Mesodermal cell (in vitro differentiated cells): Measurements from ENCODE around the gene RPL7A.

Experiments
- H3K27ac ChIP-seq: 2 replicates; pipeline ENCODE4 v1.7.0; 2013; ENCODE audit warnings: mild to moderate bottlenecking, low read depth, low read length, moderate library complexity; ENCODE audit not compliant: severe bottlenecking
- H3K36me3 ChIP-seq: 2 replicates; pipeline ENCODE4 v1.7.1; 2013; ENCODE audit warnings: mild to moderate bottlenecking, low read length, moderate library complexity; ENCODE audit not compliant: control insufficient read depth, insufficient read depth
- H3K4me1 ChIP-seq: one replicate; pipeline ENCODE4 v1.7.1; 2013; ENCODE audit warnings: mild to moderate bottlenecking, low read length; ENCODE audit not compliant: insufficient read depth, control insufficient read depth, poor library complexity, severe bottlenecking
- H3K4me3 ChIP-seq: 2 replicates; pipeline ENCODE4 v1.7.0; 2013; ENCODE audit warnings: low read length, control low read depth, mild to moderate bottlenecking; ENCODE audit not compliant: insufficient read depth, poor library complexity, severe bottlenecking; ENCODE audit errors: extremely low read depth
- H3K9me3 ChIP-seq: 2 replicates; pipeline ENCODE4 v1.7.1; 2013; ENCODE audit warnings: mild to moderate bottlenecking, low read length, moderate library complexity; ENCODE audit not compliant: control insufficient read depth
- WGBS, 2 experiments: methylation state at CpG; one replicate each; pipeline ENCODE4 v1.1.5; 2013; ENCODE audit warnings: missing lambda C conversion rate in 2 of 2; ENCODE audit not compliant: insufficient coverage in 2 of 2; 5-methylcytosine and 5-hydroxymethylcytosine counted together

RPL7A gene

DNA sequence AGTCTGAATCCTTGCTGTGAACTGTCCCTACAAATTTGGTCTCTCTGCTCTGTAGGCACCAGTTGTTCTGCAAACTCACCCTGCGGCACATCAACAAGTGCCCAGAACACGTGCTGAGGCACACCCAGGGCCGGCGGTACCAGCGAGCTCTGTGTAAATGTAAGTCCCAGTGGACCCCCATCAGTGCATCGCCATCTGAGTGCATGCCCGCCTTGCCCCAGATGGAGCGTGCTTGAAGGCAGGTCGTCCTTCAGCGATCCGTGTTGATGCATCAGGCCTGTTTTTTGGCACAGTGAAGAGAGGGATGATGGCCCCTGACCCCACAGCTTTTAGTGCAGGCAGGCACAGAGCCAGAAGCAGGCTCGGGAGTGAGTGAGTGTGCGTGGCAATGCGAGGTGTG is 9.6 kb downstream of the RPL7A start:
- H3K4me1 ChIP-seq = no peaks in the 10 kb centered on the region
- H3K9me3 ChIP-seq = no peaks in the 10 kb centered on the region
- peaks cover 55% of the 10 kb centered on the region for H3K36me3 ChIP-seq
- 87 to 97% methylated on average over 14 of the region's 14 CpGs for WGBS, 2 experiments
- no peak overlapping the region for H3K27ac ChIP-seq
- H3K4me3 ChIP-seq = peak overlapping the region; percentile 72

DNA sequence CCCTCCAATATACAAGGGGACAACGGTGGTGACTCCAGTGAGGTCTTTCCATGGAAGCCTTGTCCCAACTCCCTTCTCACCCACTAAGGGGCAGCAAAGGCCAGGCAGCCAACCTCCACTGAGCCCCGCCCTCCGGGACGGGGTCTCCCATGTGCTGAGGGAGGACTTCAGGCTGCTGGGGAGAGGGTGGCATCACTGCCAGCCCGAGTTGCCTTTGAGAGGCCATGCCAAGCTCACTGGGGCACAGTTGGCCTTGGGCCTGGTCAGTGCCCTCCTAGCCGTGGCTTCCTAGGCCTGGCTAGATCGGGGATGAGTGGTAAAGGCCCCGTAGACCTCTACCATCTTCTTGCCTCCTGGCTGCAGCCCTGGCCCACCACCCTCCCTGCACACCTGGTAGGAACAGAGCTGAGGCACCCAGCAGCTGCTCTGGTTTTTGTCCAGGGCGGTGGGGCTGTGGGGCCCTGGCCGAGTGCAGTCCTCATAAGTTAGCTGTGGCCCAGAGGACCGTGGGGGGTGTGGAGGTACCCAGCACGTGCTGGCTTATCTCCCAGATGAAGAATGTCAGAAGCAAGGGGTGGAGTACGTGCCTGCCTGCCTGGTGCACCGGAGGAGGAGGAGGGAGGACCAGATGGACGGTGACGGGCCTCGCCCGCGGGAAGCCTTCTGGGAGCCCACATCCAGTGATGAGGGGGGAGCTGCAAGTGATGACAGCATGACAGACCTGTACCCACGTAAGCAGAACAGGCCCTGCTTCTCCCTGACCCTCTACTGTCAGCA is 11.6 kb downstream of the RPL7A start:
- Histone ChIP-seq H3K4me3 (no peak overlapping the region), H3K36me3 (peaks cover 66% of the 10 kb centered on the region), H3K27ac (peak overlapping the region; percentile 29), H3K4me1 (no peaks in the 10 kb centered on the region), H3K9me3 (no peaks in the 10 kb centered on the region)
- 83 to 89% methylated on average over 11 to 15 of the region's 20 CpGs for WGBS, 2 experiments

DNA sequence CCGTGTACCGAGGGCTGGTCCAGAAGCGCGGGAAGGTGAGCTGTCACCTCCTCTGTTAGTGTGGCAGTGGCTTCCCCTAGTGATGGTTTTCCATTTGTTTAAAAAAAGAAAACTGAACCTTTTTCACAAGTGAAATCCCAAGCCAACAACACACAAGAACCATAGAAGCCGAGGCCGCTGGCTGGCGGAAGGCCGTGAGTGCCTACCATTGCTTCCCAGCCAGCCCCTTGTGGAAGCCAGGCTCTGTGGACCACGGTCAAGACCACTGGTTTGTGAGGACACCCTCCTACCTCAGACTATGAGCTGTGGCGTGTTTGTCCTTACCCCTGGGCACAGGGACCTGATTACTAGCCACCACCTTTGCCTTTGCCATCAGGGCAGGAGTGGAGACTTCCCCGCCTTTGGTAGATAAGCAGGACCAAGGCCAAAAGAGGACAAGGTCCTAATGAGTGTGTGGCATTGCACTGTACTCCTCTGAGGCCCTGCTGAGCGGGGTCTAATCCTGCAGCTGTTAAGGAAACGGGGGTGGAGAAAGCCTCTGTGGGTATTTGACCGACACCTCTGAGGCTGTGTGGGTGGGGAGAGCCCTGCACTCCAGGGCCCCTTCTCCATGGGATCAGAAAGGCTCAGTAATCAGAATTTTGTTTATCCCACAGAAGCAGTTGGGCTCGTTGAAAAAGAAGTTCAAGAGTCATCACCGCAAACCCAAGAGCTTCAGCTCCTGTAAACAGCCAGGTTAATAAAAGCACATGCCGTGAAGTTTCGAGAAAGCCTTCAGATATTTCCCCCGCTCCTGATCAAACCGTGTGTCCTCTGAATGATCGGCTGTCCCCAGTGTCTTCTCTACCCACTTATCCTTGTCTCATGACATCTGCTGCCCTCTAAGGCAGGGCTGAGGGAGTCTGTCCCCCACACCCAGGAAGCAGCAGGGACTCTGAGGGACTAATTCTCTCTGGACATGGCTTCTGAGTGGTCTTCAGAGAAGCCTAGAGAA is 12.7 kb downstream of the RPL7A start:
- H3K36me3 ChIP-seq = peaks cover 77% of the 10 kb centered on the region
- H3K4me1 ChIP-seq = no peaks in the 10 kb centered on the region
- no peak overlapping the region for H3K4me3 ChIP-seq
- no peaks in the 10 kb centered on the region for H3K9me3 ChIP-seq
- H3K27ac ChIP-seq = no peak overlapping the region
- 95 to 96% methylated on average over 20 of the region's 21 CpGs for WGBS, 2 experiments

DNA sequence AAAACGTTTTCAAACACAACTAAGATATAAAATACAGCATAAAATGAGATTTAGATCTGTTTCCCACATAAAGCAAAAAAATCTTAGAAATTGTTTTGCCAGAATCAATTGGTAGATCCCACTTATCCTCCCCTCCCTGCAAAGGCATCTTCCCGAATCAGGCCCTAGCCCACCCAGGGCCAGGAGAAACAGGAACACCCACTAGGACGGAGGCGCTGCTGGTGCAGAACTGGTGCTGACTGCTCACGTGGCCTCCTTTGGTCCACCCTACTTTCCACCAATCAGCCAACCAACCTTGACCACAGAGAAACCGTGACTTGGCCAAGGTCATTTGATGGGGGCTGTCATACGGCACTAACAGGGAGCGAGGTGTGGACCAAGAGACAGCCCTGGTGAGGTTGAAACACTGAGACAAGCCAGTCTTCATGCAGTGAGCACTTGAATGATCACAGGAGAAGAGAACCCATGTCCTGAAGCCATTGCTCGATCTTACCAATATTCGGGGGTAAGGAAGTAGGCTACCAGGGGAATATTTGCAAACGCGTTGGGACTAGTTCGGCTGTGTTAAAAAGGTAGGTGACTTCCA is 13.6 kb downstream of the RPL7A start:
- H3K4me3 ChIP-seq = no peak overlapping the region
- WGBS, 2 experiments = 92 to 100% methylated on average over 11 to 12 of the region's 13 CpGs
- peaks cover 86% of the 10 kb centered on the region for H3K36me3 ChIP-seq
- H3K27ac ChIP-seq = peak overlapping the region; percentile 36
- no peaks in the 10 kb centered on the region for H3K9me3 ChIP-seq
- H3K4me1 ChIP-seq = no peaks in the 10 kb centered on the region

DNA sequence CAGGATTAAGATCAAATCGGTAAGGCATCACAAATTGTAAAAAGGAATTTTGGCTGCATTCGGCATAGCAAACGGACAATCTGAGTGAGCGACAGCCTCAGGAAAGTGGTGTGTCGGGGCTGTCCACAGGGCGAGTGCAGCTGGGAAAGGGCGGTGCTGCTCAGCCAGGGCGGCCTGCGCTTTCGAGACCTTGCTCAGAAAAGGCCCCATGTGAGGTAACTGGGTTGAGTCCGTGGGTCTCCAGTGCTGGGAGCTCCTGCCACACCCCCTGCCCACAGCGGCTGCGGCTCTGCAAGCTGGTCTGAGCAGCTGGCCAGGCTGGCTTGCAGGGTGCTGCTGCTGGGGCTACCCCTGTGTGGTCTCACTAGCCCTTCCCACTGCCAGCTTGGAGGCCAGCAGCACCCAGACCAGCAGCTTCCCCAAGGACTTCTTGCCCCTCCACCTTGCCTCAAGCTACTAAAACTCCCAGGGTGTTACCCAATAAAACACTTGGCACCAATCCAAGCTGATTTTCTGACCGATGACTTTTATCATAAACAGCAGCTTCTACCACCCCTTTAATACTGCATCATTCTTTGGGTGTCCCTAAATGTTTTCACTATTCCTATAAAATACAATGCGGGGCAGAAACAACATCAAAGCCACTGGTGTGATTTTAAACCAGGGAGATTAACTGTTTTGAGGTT is 14.5 kb downstream of the RPL7A start:
- H3K4me1 ChIP-seq = no peaks in the 10 kb centered on the region
- no peak overlapping the region for H3K4me3 ChIP-seq
- no peak overlapping the region for H3K27ac ChIP-seq
- H3K9me3 ChIP-seq = no peaks in the 10 kb centered on the region
- WGBS, 2 experiments = 95 to 97% methylated on average over 12 to 14 of the region's 15 CpGs
- H3K36me3 ChIP-seq = peaks cover 91% of the 10 kb centered on the region

DNA sequence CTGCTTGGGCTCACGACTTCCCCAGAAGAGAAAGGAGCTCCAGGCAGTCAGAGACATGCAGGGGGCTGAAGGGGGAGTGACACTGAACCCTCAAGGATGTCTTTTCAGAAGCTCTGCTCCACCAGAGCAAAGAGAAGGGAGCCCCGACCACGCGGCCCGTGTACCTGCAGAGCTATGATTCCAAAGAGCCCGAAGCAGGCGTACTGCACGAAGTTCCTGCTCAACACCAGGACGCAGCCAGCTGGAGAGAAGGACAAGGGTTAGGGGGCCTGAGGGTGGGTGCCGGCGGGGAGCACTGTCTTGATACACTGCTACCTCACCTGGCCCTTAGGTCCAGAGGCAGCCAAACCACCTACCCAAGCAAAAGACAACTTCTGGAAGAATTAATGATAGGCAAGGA is 18.4 kb downstream of the RPL7A start:
- no peaks in the 10 kb centered on the region for H3K4me1 ChIP-seq
- WGBS, 2 experiments = 90 to 92% methylated on average over 8 to 10 of the region's 11 CpGs
- peaks cover 98% of the 10 kb centered on the region for H3K36me3 ChIP-seq
- H3K4me3 ChIP-seq = no peak overlapping the region
- no peak overlapping the region for H3K27ac ChIP-seq
- no peaks in the 10 kb centered on the region for H3K9me3 ChIP-seq

DNA sequence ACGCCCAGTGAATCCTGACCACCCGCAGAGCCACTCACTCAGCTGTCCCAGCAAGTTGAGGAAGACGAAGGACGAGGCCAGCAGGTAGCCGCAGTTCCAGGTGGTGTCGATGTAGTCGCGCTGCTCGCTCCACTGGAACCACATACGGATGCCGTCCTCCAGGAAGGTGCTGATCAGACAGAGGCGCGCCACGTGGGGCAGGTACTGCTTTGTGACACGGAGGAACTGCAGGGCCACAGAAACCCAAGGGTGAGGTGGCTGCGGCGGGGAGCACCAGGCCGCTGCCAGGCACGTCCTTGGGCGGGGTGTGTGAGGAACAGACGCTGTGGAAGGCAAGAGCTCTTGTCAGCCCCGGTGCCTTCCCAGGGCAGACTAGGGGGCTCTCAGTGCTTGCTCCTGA is 19.2 kb downstream of the RPL7A start:
- no peak overlapping the region for H3K27ac ChIP-seq
- 97% methylated on average over 21 to 22 of the region's 22 CpGs for WGBS, 2 experiments
- H3K36me3 ChIP-seq = peaks cover 98% of the 10 kb centered on the region

DNA sequence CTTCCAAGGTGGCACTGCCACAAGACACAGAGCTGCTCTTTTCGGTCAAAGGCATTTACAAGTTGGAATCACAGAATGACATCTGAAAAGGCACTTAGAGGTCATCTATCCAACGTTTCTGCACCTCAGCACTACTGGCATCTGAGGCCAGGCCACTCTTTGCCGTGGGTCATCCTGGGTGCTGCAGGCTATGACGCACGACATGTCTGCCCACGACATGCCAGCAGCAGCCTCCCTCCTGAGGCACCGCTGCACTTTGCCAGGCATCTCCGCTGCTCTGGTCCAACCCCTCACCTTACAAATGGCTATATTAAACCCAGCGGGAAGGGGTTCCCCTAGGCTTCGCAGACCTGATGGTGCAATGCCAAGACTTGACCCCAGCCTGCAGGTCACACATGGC is 19.8 kb downstream of the RPL7A start:
- H3K27ac ChIP-seq = no peak overlapping the region

More for the DNA sequence above, 19.2 kb downstream of the RPL7A start:
- no peaks in the 10 kb centered on the region for H3K9me3 ChIP-seq
- H3K4me3 ChIP-seq = no peak overlapping the region
- H3K4me1 ChIP-seq = peaks cover 5% of the 10 kb centered on the region

DNA sequence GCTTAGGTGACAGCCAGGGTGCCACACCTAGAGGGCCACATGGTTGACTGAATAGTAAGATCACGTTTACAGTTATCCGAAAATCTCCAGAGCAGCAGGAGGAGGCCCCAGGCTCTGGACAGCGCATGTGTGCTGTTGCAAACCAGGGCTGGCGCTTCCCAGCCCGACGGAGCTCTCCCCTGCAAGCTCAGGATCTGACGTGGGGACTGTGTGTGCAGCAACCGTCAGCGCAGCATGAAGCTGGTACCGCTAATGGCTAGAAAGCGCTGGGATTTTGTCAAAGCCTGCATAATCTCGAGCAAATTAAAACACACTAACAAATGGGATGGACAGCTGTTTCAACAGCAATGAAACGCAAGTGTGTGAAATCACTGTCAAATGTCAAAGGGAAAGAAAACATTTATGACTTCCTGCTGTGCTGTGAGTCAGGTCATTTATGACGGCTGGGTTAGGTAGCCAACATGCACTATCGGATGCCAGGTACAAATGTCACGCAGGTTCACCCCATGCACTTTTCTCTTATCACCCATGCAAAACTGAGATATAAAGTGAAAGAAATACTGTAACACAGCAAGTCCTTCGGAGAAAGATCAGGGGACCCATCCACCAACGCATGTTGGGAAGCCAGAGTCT is 20.3 kb downstream of the RPL7A start:
- Histone ChIP-seq H3K27ac (no peak overlapping the region), H3K4me3 (no peak overlapping the region), H3K9me3 (no peaks in the 10 kb centered on the region), H3K4me1 (peaks cover 7% of the 10 kb centered on the region), H3K36me3 (peaks cover 98% of the 10 kb centered on the region)
- 96 to 97% methylated on average over 14 to 15 of the region's 18 CpGs for WGBS, 2 experiments

More for the DNA sequence above, 19.8 kb downstream of the RPL7A start:
- Histone ChIP-seq H3K4me1 (peaks cover 7% of the 10 kb centered on the region), H3K4me3 (no peak overlapping the region), H3K36me3 (peaks cover 98% of the 10 kb centered on the region), H3K9me3 (no peaks in the 10 kb centered on the region)
- WGBS, 2 experiments = 91 to 97% methylated on average over 9 to 10 of the region's 10 CpGs

DNA sequence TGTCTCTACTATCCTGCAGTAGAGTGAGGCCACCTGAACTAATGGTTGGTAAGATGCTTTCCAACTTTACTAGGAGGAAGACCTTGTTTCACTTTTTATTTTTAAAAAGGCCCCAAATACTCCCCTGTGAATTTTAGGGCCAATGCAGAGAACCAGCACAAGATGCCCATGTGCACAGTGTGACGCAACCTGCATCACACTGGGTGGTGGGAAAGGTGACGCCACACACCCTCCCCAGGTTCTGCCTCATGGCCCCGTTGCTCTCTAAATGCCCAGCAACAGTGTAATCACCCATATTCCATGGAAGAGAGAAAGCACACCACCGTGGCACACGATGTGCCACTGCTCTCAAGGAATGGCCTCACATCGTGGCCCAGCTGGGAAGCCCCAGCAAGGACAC is 21.4 kb downstream of the RPL7A start:
- WGBS, 2 experiments = 86 to 87% methylated on average over 1 to 6 of the region's 6 CpGs

More for the DNA sequence above, 21.4 kb downstream of the RPL7A start:
- no peak overlapping the region for H3K27ac ChIP-seq
- H3K36me3 ChIP-seq = peaks cover 98% of the 10 kb centered on the region
- H3K9me3 ChIP-seq = no peaks in the 10 kb centered on the region
- no peak overlapping the region for H3K4me3 ChIP-seq
- peaks cover 7% of the 10 kb centered on the region for H3K4me1 ChIP-seq
